Retinal pigment epithelial cell (primary cell): ENCODE results near the gene TGFBRAP1.

Experiments used
- DNase-seq: peaks from one replicate; pipeline ENCODE4 v3.0.0-alpha.2; 2010; ENCODE audit warnings: low read depth
- H3K4me3 ChIP-seq: 2 replicates; pipeline ENCODE4 v1.5.1; 2011; ENCODE audit warnings: mild to moderate bottlenecking, low read length, control low read depth, moderate library complexity
- CTCF ChIP-seq: conservative IDR thresholded peaks from 2 replicates; pipeline ENCODE4 v1.5.1; 2011; ENCODE audit warnings: low read depth, low read length, control low read depth, inconsistent platforms

The TGFBRAP1 gene

GRCh38 chr2:105313877-105314276 is 15.7 kb downstream of the TGFBRAP1 start:
- no peak for DNase-seq
- no peak overlapping the region for H3K4me3 ChIP-seq
- TF ChIP-seq CTCF: no peak

GRCh38 chr2:105309147-105309545 is 20.4 kb downstream of the TGFBRAP1 start:
- no peak overlapping the region for H3K4me3 ChIP-seq
- no peak for DNase-seq
- TF ChIP-seq CTCF: no peak

- no peak overlapping the region for H3K4me3 ChIP-seq
- DNase-seq: no peak
- TF ChIP-seq CTCF: no peak
These were observed 21.0 kb downstream of the TGFBRAP1 start for GRCh38 chr2:105308382-105309146.

GRCh38 chr2:105307962-105308361 is 21.6 kb downstream of the TGFBRAP1 start:
- TF ChIP-seq CTCF: no peak
- no peak overlapping the region for H3K4me3 ChIP-seq
- no peak for DNase-seq

- no peak for DNase-seq
- no peak for TF ChIP-seq CTCF
- H3K4me3 ChIP-seq: no peak overlapping the region
These were observed 22.0 kb downstream of the TGFBRAP1 start for GRCh38 chr2:105307550-105307949.

- H3K4me3 ChIP-seq: no peak overlapping the region
- no peak for TF ChIP-seq CTCF
- no peak for DNase-seq
These were observed 22.4 kb downstream of the TGFBRAP1 start for GRCh38 chr2:105307146-105307545.

- H3K4me3 ChIP-seq: no peak overlapping the region
- TF ChIP-seq CTCF: no peak
- DNase-seq: no peak
These were observed 27.9 kb downstream of the TGFBRAP1 start for GRCh38 chr2:105301646-105302045.
